HUES64 (cell line): ENCODE measurements around the gene MAP3K1.

Experiments used
- H3K27ac ChIP-seq: 2 replicates; pipeline ENCODE4 v1.7.0; 2013; ENCODE audit warnings: low read depth, low read length, inconsistent platforms
- H3K27me3 ChIP-seq: 2 replicates; pipeline ENCODE4 v1.6.1; 2013; ENCODE audit warnings: mild to moderate bottlenecking, low read length; ENCODE audit not compliant: insufficient read depth
- H3K36me3 ChIP-seq: 2 replicates; pipeline ENCODE4 v1.6.1; 2013; ENCODE audit warnings: mild to moderate bottlenecking, low read length; ENCODE audit not compliant: insufficient read depth
- H3K4me1 ChIP-seq: 2 replicates; pipeline ENCODE4 v1.6.1; 2013; ENCODE audit warnings: mild to moderate bottlenecking, low read length, moderate library complexity; ENCODE audit not compliant: insufficient read depth
- H3K4me3 ChIP-seq: 2 replicates; pipeline ENCODE4 v1.5.1; 2013; ENCODE audit warnings: mild to moderate bottlenecking, low read length, moderate library complexity
- H3K9ac ChIP-seq: 2 replicates; pipeline ENCODE4 v1.6.1; 2013; ENCODE audit warnings: mild to moderate bottlenecking, low read depth, low read length
- H3K9me3 ChIP-seq: 2 replicates; pipeline ENCODE4 v1.6.1; 2013; ENCODE audit warnings: low read depth, low read length; ENCODE audit not compliant: insufficient read depth
- WGBS: fragments of 150-250, 120-280 bp; methylation state at CpG from one replicate; pipeline ENCODE4 v1.1.7; 2013; ENCODE audit warnings: missing lambda C conversion rate; 5-methylcytosine and 5-hydroxymethylcytosine counted together

Gene MAP3K1

DNA sequence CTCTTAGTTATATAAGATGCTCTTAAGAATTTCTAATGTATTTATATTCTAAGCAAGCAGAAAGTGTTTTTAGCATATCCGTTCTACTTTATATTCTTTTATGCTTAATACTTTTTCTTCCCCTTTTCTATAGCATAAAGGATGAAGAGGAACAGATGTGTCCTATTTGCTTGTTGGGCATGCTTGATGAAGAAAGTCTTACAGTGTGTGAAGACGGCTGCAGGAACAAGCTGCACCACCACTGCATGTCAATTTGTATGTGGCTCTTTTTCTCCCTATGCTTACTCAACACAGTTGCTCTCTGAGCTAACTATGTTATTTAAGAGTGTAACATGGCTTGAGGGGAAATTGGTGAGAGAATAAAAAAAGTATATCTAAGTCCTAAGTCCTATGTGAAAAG lies 56.4 kb downstream of the MAP3K1 start:
- H3K4me1 ChIP-seq = no peaks in the 10 kb centered on the region
- peaks cover 56% of the 10 kb centered on the region for H3K36me3 ChIP-seq
- 100% methylated on average over 1 of the region's 2 CpGs for WGBS

DNA sequence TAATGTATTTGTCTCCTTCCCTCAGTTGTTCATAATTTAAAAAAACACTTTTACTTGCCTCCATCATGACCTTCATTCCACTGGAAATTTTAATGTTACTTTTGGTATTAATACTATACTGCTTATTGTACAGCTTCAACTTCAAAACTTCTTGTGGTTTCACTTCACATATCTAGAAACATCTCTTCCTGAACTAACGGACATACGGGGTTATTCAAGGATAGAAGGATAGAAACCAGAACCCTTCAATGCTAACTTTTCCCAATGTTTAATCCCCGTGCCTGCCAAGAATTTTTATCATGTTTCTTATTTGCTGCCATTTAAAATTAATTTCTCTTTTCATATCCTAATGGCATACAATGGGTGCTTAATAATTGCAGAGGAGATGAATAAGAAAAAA lies 57.7 kb downstream of the MAP3K1 start:
- peaks cover 59% of the 10 kb centered on the region for H3K36me3 ChIP-seq
- H3K4me3 ChIP-seq = no peak overlapping the region
- no peaks in the 10 kb centered on the region for H3K9me3 ChIP-seq
- no peaks in the 10 kb centered on the region for H3K27me3 ChIP-seq
- no peak overlapping the region for H3K9ac ChIP-seq
- WGBS = 92% methylated on average over 3 of the region's 3 CpGs
- H3K4me1 ChIP-seq = no peaks in the 10 kb centered on the region
- H3K27ac ChIP-seq = no peak overlapping the region

More for the DNA sequence above, 56.4 kb downstream of the MAP3K1 start:
- Histone ChIP-seq H3K9me3 (no peaks in the 10 kb centered on the region), H3K4me3 (no peak overlapping the region), H3K27me3 (no peaks in the 10 kb centered on the region), H3K27ac (no peak overlapping the region), H3K9ac (no peak overlapping the region)

DNA sequence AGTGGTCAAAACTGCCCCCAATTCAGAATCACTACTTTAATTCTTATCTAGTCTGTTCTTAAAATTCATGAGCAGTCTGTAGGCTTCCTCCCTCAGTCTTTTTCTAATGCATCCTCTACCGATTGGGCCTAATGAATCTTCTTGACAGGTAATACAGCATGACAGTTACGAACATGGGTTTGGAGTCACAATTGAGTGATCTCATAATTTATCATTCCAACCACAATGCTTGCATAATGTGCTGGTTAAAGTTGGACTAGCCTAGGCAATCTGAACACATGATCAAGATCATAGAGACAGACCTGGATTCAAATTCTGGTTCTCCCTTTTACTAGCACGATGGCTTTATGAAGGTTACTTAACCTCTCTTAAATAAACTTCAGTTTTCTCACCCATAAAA lies 61.0 kb downstream of the MAP3K1 start:
- Histone ChIP-seq H3K4me1 (no peaks in the 10 kb centered on the region), H3K36me3 (peaks cover 80% of the 10 kb centered on the region), H3K9ac (no peak overlapping the region), H3K27ac (no peak overlapping the region), H3K27me3 (no peaks in the 10 kb centered on the region), H3K9me3 (no peaks in the 10 kb centered on the region), H3K4me3 (no peak overlapping the region)
- 91% methylated on average over 3 of the region's 3 CpGs for WGBS

DNA sequence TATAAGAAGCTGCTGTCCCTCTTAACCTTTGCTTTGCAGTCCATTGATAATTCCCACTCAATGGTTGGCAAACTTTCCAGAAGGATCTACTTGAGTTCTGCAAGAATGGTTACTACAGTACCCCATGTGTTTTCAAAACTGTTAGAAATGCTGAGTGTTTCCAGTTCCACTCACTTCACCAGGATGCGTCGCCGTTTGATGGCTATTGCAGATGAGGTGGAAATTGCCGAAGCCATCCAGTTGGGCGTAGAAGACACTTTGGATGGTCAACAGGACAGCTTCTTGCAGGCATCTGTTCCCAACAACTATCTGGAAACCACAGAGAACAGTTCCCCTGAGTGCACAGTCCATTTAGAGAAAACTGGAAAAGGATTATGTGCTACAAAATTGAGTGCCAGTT lies 66.2 kb downstream of the MAP3K1 start:
- Histone ChIP-seq H3K27me3 (no peaks in the 10 kb centered on the region), H3K9me3 (no peaks in the 10 kb centered on the region), H3K27ac (no peak overlapping the region), H3K36me3 (peaks cover 81% of the 10 kb centered on the region), H3K4me3 (no peak overlapping the region), H3K4me1 (no peaks in the 10 kb centered on the region), H3K9ac (no peak overlapping the region)
- 97% methylated on average over 5 of the region's 5 CpGs for WGBS

DNA sequence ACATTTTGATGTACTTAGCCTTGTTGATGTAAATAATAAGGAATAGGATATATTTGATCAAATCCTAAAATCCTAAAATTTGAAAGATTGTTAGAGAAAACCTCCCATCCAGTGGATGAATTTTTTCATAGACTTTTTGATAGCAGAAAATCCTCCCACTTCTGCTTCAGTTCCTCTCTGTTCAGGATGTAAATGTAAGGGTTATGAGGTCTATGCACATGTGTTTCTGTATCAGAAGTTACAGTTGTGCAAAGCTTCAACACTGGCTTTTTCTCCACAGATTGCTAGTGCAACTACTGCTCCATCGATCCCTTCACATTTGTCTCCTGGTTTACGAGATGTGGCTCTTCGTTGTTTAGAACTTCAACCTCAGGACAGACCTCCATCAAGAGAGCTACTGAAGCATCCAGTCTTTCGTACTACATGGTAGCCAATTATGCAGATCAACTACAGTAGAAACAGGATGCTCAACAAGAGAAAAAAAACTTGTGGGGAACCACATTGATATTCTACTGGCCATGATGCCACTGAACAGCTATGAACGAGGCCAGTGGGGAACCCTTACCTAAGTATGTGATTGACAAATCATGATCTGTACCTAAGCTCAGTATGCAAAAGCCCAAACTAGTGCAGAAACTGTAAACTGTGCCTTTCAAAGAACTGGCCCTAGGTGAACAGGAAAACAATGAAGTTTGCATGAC lies 78.1 kb downstream of the MAP3K1 start:
- H3K36me3 ChIP-seq = peaks cover 37% of the 10 kb centered on the region
- 95% methylated on average over 5 of the region's 5 CpGs for WGBS

DNA sequence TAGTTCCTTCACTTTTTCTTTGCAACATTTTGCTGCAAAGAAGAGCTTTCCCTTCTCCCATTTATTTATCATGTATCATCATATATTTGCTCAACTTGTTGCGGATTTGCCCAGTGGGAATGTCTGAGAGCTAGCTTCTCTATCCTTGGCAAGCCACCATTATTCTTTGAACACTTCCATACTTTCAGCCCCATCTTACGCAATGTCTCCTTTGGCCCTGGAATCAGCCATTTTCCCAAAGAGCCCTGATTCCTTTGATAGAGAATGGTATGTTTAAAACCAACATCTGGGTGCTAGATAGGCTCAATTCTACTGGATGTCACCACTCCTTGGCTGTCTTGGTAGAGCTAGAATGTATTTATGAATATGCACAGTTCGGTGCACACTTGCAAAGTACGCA lies 81.4 kb downstream of the MAP3K1 start:
- no peak overlapping the region for H3K4me3 ChIP-seq
- no peaks in the 10 kb centered on the region for H3K9me3 ChIP-seq
- 93% methylated on average over 4 of the region's 4 CpGs for WGBS
- H3K27me3 ChIP-seq = no peaks in the 10 kb centered on the region
- no peaks in the 10 kb centered on the region for H3K4me1 ChIP-seq
- no peak overlapping the region for H3K9ac ChIP-seq
- peaks cover 25% of the 10 kb centered on the region for H3K36me3 ChIP-seq
- no peak overlapping the region for H3K27ac ChIP-seq

More for the DNA sequence above, 78.1 kb downstream of the MAP3K1 start:
- no peak overlapping the region for H3K9ac ChIP-seq
- H3K4me1 ChIP-seq = no peaks in the 10 kb centered on the region
- H3K4me3 ChIP-seq = no peak overlapping the region
- H3K27ac ChIP-seq = no peak overlapping the region
- H3K9me3 ChIP-seq = no peaks in the 10 kb centered on the region
- H3K27me3 ChIP-seq = no peaks in the 10 kb centered on the region

DNA sequence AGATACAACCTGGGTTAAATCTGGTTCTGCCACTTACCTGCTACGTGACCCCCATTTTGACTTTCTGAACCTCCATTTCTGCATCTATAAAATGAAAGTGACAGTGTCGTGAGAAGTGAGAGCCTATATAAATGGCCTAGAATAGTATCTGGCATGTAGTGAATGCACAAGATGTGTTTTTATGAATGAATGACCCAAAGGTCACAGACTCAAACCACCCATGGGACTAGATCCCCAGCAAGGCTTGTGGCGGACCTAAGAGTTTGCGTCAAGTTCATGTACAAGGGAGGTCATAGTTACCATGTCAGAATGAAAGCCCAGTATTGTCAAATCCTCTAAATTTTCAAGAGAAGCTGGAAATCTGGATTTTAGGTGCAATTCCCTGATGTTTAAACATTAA lies 82.9 kb downstream of the MAP3K1 start:
- 94% methylated on average over 4 of the region's 4 CpGs for WGBS
- no peak overlapping the region for H3K4me3 ChIP-seq
- H3K9ac ChIP-seq = no peak overlapping the region
- H3K4me1 ChIP-seq = no peaks in the 10 kb centered on the region
- peaks cover 25% of the 10 kb centered on the region for H3K36me3 ChIP-seq
- no peaks in the 10 kb centered on the region for H3K27me3 ChIP-seq
- H3K27ac ChIP-seq = no peak overlapping the region
- H3K9me3 ChIP-seq = no peaks in the 10 kb centered on the region

DNA sequence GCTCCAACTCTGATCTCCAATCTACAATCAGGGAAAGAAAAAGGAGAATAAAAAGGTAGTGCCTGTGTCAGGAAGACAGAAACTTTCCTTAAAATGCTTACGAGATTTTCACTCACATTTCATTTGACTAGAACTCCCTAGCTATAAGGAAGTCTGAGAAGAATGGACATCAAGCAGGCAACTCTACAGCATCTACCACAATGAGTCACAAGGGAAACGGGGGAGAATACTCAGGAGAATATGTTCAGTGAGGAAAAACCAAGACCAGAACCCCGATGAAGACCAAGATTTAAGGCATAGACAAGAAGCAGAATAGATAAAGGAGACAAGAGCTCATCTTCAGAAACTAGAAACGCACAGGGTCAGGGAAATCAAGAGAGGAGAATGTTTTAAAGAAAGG lies 85.0 kb downstream of the MAP3K1 start:
- Histone ChIP-seq H3K9me3 (no peaks in the 10 kb centered on the region), H3K4me3 (no peak overlapping the region), H3K36me3 (peaks cover 3% of the 10 kb centered on the region), H3K4me1 (no peaks in the 10 kb centered on the region), H3K9ac (no peak overlapping the region), H3K27me3 (no peaks in the 10 kb centered on the region), H3K27ac (no peak overlapping the region)
- WGBS = 82% methylated on average over 3 of the region's 4 CpGs

DNA sequence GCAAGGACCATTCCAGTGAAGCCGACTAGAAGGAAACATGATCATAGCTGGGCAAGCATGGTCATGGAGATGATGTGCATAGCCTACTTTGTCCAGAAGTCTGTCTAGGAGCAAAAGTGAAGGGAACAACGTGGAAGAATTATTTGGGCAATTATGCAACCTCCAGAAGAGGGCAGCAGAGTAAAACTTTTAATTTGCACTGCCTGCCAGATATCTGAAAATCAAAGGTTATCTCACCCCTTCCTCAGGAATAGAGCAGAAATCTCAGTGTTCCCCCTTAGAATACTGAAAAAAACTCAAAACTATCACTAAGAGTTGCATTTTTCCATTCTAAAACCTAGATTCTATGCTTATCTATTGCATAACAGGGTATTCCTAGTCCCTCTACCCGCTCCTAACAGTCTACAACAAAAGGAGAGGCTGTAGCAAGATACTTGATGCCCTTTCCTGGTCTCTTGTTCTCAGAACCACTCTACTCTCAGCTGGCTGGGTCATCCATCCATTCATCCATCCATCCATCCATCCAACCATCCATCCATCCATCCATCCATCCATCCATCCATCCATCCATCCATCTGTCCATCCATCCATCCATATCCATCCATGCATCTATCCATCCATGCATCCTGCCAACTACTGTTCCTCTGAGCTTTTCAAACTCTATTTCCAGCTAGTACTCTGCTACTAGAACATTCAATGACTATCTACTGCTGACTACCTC lies 85.7 kb downstream of the MAP3K1 start:
- no peak overlapping the region for H3K9ac ChIP-seq
- H3K4me3 ChIP-seq = no peak overlapping the region
- no peaks in the 10 kb centered on the region for H3K27me3 ChIP-seq
- H3K36me3 ChIP-seq = no peaks in the 10 kb centered on the region
- H3K27ac ChIP-seq = no peak overlapping the region
- 45% methylated on average over 3 of the region's 3 CpGs for WGBS
- H3K4me1 ChIP-seq = no peaks in the 10 kb centered on the region
- H3K9me3 ChIP-seq = no peaks in the 10 kb centered on the region

DNA sequence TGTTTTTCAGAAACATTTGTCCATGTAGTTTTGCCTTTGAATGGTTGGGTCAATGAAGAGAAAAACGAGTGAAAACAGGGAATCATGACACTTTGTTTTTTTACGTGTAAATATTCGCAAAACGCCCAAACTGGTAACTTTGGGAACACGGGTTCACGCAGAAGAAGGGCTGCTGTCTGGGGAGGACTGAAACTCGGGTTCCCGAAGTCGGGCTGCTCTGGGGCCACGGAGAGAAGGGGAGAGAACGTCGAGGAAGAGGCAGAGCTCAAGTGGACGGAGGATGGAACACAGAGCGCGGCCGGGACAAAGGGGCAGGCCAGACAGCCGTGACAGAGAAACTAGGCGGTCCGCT lies 93.6 kb downstream of the MAP3K1 start:
- Histone ChIP-seq H3K9ac (peak overlapping the region; percentile 87), H3K27ac (peak overlapping the region; percentile 95), H3K4me3 (peak overlapping the region; percentile 75), H3K9me3 (no peaks in the 10 kb centered on the region), H3K27me3 (no peaks in the 10 kb centered on the region), H3K4me1 (peaks cover 17% of the 10 kb centered on the region), H3K36me3 (no peaks in the 10 kb centered on the region)
- 5% methylated on average over 19 of the region's 19 CpGs for WGBS

DNA sequence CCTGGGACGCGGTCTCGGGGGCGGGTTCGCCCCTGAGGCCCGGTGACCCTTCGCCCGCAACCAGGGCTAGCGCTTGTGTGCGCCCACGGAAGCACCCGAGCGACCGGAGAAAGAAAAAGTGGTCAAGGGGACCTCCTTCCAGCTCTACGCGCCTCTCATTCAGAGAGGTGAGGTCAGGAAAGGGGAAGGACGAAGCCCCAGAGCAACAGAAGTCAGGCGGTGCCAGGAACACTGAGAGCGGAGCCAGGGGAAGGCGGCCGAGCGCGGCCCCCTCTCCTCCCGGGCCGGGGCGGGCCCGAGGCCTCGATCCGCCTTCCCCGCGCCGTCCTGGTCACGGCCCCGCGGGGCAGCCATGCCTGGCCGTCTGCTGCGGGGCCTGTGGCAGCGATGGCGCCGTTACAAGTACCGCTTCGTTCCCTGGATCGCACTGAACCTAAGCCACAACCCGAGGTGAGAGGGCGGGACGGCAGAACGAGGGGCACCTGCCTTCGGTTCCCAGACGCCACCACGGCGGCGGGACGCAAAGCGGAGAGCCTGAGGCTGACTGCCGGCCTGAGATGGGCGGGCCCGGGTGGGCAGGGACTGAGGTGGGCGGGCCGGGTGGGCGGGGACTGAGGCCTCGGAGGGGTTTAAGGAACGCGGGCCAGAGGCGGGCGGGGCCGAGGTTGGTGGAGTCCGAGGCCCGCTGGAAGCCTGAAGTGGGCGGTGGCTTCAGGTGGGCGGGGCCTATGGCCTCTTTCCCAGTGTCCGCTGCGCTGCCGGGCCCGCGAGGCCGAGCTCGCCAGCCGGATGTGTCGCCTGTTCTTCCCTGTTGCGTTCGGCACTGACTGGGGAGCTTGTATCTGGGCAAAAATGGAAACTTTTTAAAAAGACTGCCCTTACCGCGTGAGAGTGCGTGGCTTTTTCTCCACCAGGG lies 94.2 kb downstream of the MAP3K1 start, which contains the start of gene SETD9:
TSS of gene SETD9 (plus strand) at position 303 of the 916 bp plus-strand sequence. CDS start at position 353, 50 bp downstream.
- Histone ChIP-seq H3K36me3 (no peaks in the 10 kb centered on the region), H3K4me3 (peak within 1 kb of the TSS; percentile 85), H3K9ac (peak within 1 kb of the TSS; percentile 98), H3K9me3 (no peaks in the 10 kb centered on the region), H3K27me3 (no peaks in the 10 kb centered on the region), H3K27ac (peak within 1 kb of the TSS; percentile 97), H3K4me1 (peaks cover 17% of the 10 kb centered on the region)
- WGBS = under 1% methylated on average over 81 of the region's 84 CpGs
